ENCODE measurements around the gene TTC23. TPM values are rescaled to one million over a fixed set of nuclear protein-coding genes. Genes with fewer than 3 reads are reported as not detected.
"Not testable (repeated sequence)": the region's sequence is repeated elsewhere in the genome, so short reads cannot be mapped to it uniquely, and the experiment has no call there.

Gene TTC23
- total and polyA plus RNA-seq, 8 donors, result 3.8 to 75.3 (median 14.8) TPM

GRCh38 chr15:99113547-99114271 is 135.7 kb downstream of the TTC23 start:
- WGBS, 5 donors, result 88 to 92% (median 90%) methylated on average over 13 of the region's 13 CpGs
- peaks cover 0 to 42% (median 6%) of the 10 kb centered on the region in 4 donors for H3K36me3 ChIP-seq
- no peak overlapping the region for H3K4me3 ChIP-seq
- H3K27ac ChIP-seq, result peak overlapping the region in 3 of 5 donors; percentile 59 to 96 (median 73)
- no peaks in the 10 kb centered on the region for H3K27me3 ChIP-seq
- H3K9me3 ChIP-seq, result no peaks in the 10 kb centered on the region
- intact Hi-C loops (cut with DNase I; ENCODE audit: low total_unique reads), result no loop called here
- DNase-seq, result no peak
- peaks cover 0 to 58% (median 22%) of the 10 kb centered on the region in 4 donors for H3K4me1 ChIP-seq
- TF ChIP-seq POLR2A (IDR thresholded peaks at IDR 0.05) (no peak), POLR2AphosphoS5 (IDR thresholded peaks at IDR 0.05) (no peak), EP300 (IDR thresholded peaks at IDR 0.05) (no peak), CTCF (IDR thresholded peaks at IDR 0.05) (no peak)

DNA sequence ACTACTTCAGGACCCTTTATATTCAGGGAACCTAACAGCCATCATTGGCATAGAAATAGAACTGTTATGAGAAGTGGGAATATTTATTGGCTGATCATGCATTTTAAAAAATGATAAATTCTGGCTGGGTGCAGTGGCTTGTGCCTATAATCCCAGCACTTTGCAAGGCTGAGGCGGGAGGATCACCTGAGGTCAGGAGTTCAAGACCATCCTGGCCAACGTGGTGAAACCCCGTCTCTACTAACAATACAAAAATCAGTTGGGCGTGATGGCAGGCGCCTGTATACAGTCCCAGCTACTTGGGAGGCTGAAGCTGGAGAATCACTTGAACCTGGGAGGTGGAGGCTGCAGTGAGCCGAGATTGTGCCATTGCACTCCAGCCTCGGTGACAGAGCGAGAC is 137.7 kb downstream of the TTC23 start:
- H3K4me3 ChIP-seq; H3K9me3 ChIP-seq; DNase-seq; intact Hi-C loops (cut with DNase I; ENCODE audit: low total_unique reads); H3K27me3 ChIP-seq: not testable (repeated sequence)
- H3K36me3 ChIP-seq, result peaks cover 0 to 32% (median 6%) of the 10 kb centered on the region in 4 donors
- 74 to 92% (median 84%) methylated on average over 8 of the region's 8 CpGs for WGBS, 5 donors
- H3K27ac ChIP-seq, result peak overlapping the region in 2 of 5 donors; percentile 89 to 96
- peaks cover 0 to 42% (median 21%) of the 10 kb centered on the region in 4 donors for H3K4me1 ChIP-seq

- peak overlapping the region in 2 of 4 donors; percentile 66 to 69 for H3K4me3 ChIP-seq
- H3K27ac ChIP-seq, result peak overlapping the region in 4 of 5 donors; percentile 15 to 96 (median 86)
Observed at GRCh38 chr15:99110581-99111320, 138.6 kb downstream of the TTC23 start.

DNA sequence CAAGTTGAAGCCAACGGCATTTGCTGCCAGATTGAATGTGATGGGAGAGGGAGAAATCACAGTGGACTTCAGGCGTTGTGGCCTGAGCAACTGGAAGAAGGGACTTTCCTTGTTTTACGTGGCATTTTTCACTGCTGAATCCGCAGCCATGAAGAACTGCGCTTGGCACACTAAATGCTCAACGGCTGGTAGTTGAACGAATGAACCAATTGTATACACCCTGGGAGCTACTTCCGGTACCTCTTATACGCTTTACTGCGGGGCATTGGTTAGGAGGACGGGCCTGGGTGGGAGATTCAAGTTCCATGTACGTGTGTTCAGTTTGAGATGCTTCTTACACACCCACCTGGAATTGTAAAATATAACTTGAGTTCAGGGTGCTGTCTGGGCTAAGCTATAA is 139.3 kb downstream of the TTC23 start:
- peak overlapping the region in 3 of 4 donors; percentile 64 to 69 (median 66) for H3K4me3 ChIP-seq
- no peak for DNase-seq
- peaks cover 12 to 55% (median 33%) of the 10 kb centered on the region in 4 donors for H3K4me1 ChIP-seq
- H3K9me3 ChIP-seq, result no peaks in the 10 kb centered on the region
- H3K36me3 ChIP-seq, result peaks cover 0 to 22% (median 3%) of the 10 kb centered on the region in 4 donors
- 81 to 91% (median 87%) methylated on average over 12 of the region's 12 CpGs for WGBS, 5 donors
- H3K27me3 ChIP-seq, result peaks cover 0 to 21% (median 20%) of the 10 kb centered on the region in 3 donors
- intact Hi-C loops (cut with DNase I; ENCODE audit: low total_unique reads), result no loop called here
- H3K27ac ChIP-seq, result peak overlapping the region in 4 of 5 donors; percentile 15 to 96 (median 86)
- TF ChIP-seq CTCF (IDR thresholded peaks at IDR 0.05) (no peak), POLR2A (IDR thresholded peaks at IDR 0.05) (no peak), EP300 (IDR thresholded peaks at IDR 0.05) (no peak), POLR2AphosphoS5 (IDR thresholded peaks at IDR 0.05) (no peak)

More at GRCh38 chr15:99110581-99111320, 138.6 kb downstream of the TTC23 start:
- WGBS, 5 donors, result 41 to 68% (median 53%) methylated on average over 8 of the region's 8 CpGs
- Histone ChIP-seq H3K9me3 (no peaks in the 10 kb centered on the region), H3K27me3 (peaks cover 0 to 16% (median 14%) of the 10 kb centered on the region in 3 donors), H3K4me1 (peaks cover 9 to 50% (median 27%) of the 10 kb centered on the region in 4 donors), H3K36me3 (peaks cover 0 to 24% (median 4%) of the 10 kb centered on the region in 4 donors)
- no peak for DNase-seq
- intact Hi-C loops (cut with DNase I; ENCODE audit: low total_unique reads), result no loop called here
- TF ChIP-seq CTCF (IDR thresholded peaks at IDR 0.05) (no peak), EP300 (IDR thresholded peaks at IDR 0.05) (no peak), POLR2AphosphoS5 (IDR thresholded peaks at IDR 0.05) (peak in 1 of 3 donors; percentile 42)
